Jurkat, Clone E6-1 (cell line): ENCODE data around the gene AIG1.

Experiments
- DNase-seq: peaks from one replicate; pipeline ENCODE4 v3.0.0-alpha.2; 2011; ENCODE audit warnings: low read depth, low spot score
- H3K4me3 ChIP-seq: 2 replicates; pipeline ENCODE4 v1.5.1; 2011; ENCODE audit warnings: mild to moderate bottlenecking, low read length, control low read depth, moderate library complexity

Gene AIG1

DNA sequence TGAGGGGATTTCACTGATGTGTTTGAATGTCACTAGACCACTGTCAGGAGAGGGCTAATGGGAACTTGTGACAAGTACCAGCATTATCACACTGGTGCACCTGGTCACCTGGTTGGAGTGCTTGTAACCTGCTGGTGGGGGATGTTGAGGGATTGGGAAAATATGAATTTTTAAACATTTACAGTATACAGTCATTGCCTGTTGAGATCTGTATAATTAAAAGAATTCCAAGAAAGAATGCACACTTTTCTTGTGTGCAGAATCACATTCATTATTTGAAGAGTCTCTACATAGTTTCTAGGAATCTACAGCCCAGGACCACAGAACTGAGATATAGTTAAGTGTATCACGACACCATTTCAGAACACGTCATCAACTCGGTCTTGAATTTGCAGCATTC lies 118.4 kb downstream of the AIG1 start:
- DNase-seq: no peak

DNA sequence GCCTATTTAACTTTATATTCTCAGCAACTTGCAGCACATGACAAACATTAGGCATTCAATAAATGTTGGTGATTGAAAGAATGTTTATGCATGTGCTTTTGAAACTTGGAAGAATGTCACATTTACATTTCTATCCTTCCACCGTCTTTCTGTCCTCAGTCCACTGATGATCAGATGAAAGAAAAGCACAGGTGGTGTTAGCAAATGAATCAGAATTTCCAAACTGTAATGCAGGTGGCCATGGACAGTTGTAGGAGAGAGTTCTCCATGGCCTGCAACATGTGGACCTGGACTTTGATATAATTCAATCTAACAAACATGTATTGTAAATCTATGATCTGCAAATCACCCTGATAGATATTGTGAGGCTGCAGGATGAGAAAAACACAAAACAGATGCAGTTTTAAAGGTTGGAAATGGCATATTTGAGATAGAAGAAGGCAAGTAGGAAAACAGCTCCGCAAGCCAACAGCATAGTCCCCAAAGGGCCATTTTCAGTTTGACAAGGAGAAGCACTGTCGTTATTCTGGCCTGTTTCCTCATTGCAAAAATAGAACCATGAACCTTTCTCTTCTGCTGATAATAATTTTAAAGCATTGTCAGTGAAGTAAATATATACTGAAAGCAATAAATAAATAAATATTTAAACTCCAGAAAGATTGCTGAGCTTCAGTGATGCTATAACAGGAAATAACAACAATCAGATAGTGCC lies 119.4 kb downstream of the AIG1 start:
- H3K4me3 ChIP-seq: no peak overlapping the region
- no peak for DNase-seq

More for the DNA sequence above, 118.4 kb downstream of the AIG1 start:
- H3K4me3 ChIP-seq: no peak overlapping the region

DNA sequence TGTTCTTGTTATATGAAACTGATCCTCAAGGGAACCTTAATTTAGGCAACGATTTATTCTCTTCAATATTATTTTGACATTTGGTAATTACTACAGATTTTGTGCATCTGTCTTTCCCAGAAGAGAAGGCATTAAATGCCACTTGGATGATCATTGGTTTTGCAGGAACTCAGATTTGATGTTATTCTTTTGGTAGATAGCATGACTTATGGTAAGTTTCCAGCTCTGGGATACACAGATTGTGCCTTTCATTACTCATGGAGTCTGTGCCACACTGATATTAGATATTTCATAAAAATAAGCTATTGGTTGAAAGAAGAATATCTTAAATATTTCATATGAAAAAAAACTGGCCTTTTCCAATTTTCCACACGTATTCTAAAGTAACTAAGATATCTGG lies 120.1 kb downstream of the AIG1 start:
- DNase-seq: no peak

DNA sequence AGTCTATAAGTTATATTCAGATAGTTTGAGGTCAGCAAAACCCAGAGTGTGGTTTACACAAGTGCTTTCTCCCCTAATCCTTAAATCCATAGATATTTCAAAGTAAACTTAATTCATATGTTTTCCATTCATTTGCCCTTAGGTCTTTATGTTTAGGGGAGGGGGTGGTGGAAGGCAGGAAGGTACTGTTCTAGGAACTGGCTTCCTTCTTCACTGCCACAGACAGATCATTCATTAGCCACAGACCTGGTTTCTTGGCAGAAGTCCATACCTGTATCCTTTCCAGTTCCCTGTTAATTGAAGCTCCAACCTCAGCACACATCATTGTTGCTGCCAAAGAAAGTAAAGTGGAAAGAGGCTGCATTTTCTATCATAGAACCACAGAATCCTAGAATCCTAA lies 123.0 kb downstream of the AIG1 start:
- no peak for DNase-seq

More for the DNA sequence above, 120.1 kb downstream of the AIG1 start:
- H3K4me3 ChIP-seq: no peak overlapping the region

DNA sequence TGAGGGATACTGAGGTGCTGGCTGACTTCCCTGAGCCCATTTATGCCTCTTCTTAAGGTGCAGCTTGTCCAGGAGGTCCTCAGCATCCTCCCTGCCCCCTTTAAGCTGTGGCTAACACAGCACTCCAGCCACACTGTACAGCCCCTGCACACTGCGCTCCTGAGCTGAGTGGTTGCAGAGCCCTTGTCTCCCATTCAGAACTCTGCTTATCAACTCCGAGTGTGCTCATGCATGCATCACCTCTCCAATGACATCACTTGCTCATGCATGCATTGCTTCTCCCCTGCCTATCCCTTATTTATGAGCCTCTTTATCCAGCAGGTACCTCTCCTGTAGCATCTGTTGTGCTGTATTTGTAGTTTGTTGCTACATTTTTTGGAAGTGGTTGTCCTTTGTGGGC lies 124.6 kb downstream of the AIG1 start:
- DNase-seq: no peak

More for the DNA sequence above, 123.0 kb downstream of the AIG1 start:
- H3K4me3 ChIP-seq: no peak overlapping the region

GRCh38 chr6:143187238-143187923 lies 126.7 kb downstream of the AIG1 start:
- DNase-seq: no peak
- H3K4me3 ChIP-seq: no peak overlapping the region

More for the DNA sequence above, 124.6 kb downstream of the AIG1 start:
- no peak overlapping the region for H3K4me3 ChIP-seq

DNA sequence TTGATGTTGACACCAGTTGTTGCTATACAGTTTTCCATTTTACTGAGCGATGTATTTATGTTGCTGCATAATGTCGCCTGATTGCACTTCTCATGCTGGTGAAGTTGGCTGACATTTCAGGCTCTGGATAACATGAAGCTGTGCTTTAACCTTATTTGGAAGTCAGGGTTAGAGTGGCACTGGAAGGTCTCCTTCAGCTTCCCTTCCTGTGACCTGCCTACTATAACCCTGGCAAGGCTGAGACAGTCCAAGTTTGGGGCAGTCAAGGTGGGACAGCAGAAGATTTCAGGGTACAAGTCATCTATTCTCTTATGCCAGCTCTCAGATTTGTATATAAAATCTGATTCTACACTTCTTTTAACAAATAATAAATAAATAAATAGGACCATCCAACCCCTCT lies 127.6 kb downstream of the AIG1 start:
- H3K4me3 ChIP-seq: no peak overlapping the region
- DNase-seq: no peak

- no peak for DNase-seq
- no peak overlapping the region for H3K4me3 ChIP-seq
These were observed 130.7 kb downstream of the AIG1 start for GRCh38 chr6:143191361-143191760.

- no peak overlapping the region for H3K4me3 ChIP-seq
- DNase-seq: no peak
These were observed 132.1 kb downstream of the AIG1 start for GRCh38 chr6:143192766-143193165.

- no peak overlapping the region for H3K4me3 ChIP-seq
- no peak for DNase-seq
These were observed 132.9 kb downstream of the AIG1 start for GRCh38 chr6:143193571-143194094.

GRCh38 chr6:143194095-143194589 lies 133.5 kb downstream of the AIG1 start:
- no peak overlapping the region for H3K4me3 ChIP-seq
- no peak for DNase-seq

- DNase-seq: no peak
- H3K4me3 ChIP-seq: no peak overlapping the region
These were observed 134.7 kb downstream of the AIG1 start for GRCh38 chr6:143195349-143195845.

DNA sequence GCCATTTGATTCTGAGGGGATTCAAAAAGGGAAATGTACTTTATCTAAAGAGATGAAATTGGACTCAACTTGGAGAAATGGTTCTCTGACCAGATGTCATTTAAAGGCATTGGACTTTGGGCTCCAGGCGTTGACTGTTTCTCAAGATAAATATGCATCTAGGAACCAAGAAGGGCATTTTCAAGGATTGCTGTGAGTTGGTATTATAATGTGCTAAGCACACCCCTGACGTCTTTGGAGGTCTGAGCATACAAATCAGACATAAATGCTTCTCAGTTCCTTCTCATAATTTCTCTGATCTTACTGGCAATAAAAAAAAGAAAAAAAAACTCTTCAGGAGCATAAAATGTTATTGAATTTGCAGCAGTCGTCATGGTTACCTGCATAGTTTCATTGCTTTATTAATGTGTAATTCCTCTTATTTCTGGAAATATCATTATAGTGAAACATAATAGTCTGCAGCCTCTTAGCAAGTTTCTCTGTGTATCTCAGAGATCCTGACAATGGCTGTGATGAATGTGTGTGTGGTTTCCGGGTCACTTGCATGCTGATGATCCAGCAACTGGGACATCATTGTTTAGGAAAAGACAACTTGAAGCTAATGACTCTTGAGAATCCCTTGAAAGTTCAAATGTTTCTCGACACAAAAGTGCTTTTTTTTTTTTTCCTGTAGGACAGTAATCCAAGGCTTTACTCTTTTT lies 136.0 kb downstream of the AIG1 start:
- DNase-seq: no peak
- no peak overlapping the region for H3K4me3 ChIP-seq

- DNase-seq: no peak
- H3K4me3 ChIP-seq: no peak overlapping the region
These were observed 136.7 kb downstream of the AIG1 start for GRCh38 chr6:143197377-143197776.

- DNase-seq: no peak
- no peak overlapping the region for H3K4me3 ChIP-seq
These were observed 137.6 kb downstream of the AIG1 start for GRCh38 chr6:143198312-143198711.

- no peak overlapping the region for H3K4me3 ChIP-seq
- no peak for DNase-seq
These were observed 138.6 kb downstream of the AIG1 start for GRCh38 chr6:143199291-143199690.

DNA sequence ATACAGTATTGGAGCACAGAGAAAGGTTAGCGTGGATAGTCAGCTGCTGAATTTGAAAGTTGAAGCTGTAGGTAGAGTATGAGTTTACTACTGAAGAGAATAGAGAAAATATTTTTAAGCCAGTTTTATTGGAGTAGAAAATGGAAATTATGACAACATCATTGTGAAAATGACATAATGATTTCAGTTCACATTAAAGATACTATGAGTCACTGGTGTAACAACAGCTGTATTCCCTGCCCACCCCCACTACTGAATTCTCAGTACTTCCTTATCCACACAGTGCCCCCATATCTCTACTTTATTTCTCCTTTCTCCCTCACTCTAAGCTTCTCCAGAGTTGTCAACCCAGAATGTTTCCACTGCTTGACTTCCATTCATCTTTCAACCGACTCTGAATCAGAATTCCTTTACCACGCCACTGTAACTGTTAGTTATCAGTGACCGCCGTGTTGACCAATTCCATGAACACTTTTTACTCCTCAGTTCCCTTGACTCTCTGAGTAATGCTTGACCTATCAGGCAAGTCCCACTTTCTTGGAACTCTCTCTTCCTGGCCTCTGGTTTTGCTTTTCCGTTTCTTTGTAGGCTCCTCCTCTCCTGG lies 139.6 kb downstream of the AIG1 start:
- H3K4me3 ChIP-seq: no peak overlapping the region

GRCh38 chr6:143204045-143204444 lies 143.4 kb downstream of the AIG1 start:
- no peak for DNase-seq
- H3K4me3 ChIP-seq: no peak overlapping the region

More for the DNA sequence above, 139.6 kb downstream of the AIG1 start:
- no peak for DNase-seq

GRCh38 chr6:143205131-143205535 lies 144.4 kb downstream of the AIG1 start:
- no peak overlapping the region for H3K4me3 ChIP-seq

More at GRCh38 chr6:143205131-143205535, 144.4 kb downstream of the AIG1 start:
- no peak for DNase-seq
